Stimulated activated CD4-positive, alpha-beta T cell treated with anti-CD3 and anti-CD28 coated beads, Interleukin-4, amount 100 ng/mL, for 24 hours (primary cell): Measurements from ENCODE around the gene MGLL.

Source experiments
- DNase-seq: peaks from one replicate; pipeline ENCODE4 v3.0.0-alpha.2; 2020

The MGLL gene

GRCh38 chr3:127736801-127737539 lies 85.3 kb downstream of the MGLL start:
- no peak for DNase-seq

GRCh38 chr3:127735767-127736693 lies 86.3 kb downstream of the MGLL start:
- no peak for DNase-seq

- DNase-seq = no peak
These were observed 87.4 kb downstream of the MGLL start for GRCh38 chr3:127734754-127735473.

GRCh38 chr3:127734181-127734720 lies 88.1 kb downstream of the MGLL start:
- no peak for DNase-seq

GRCh38 chr3:127733781-127734180 lies 88.5 kb downstream of the MGLL start:
- no peak for DNase-seq

- DNase-seq = no peak
These were observed 89.4 kb downstream of the MGLL start for GRCh38 chr3:127732879-127733350.

- no peak for DNase-seq
These were observed 90.0 kb downstream of the MGLL start for GRCh38 chr3:127732303-127732702.

- DNase-seq = no peak
These were observed 90.6 kb downstream of the MGLL start for GRCh38 chr3:127731546-127732289.

- DNase-seq = no peak
These were observed 91.5 kb downstream of the MGLL start for GRCh38 chr3:127730666-127731295.

- DNase-seq = no peak
These were observed 92.1 kb downstream of the MGLL start for GRCh38 chr3:127730171-127730570.

GRCh38 chr3:127729556-127730056 lies 92.7 kb downstream of the MGLL start:
- no peak for DNase-seq

GRCh38 chr3:127728417-127729015 lies 93.8 kb downstream of the MGLL start:
- no peak for DNase-seq

GRCh38 chr3:127726894-127727293 lies 95.4 kb downstream of the MGLL start:
- DNase-seq = no peak

- DNase-seq = no peak
These were observed 99.2 kb downstream of the MGLL start for GRCh38 chr3:127723011-127723567.

- no peak for DNase-seq
These were observed 100.1 kb downstream of the MGLL start for GRCh38 chr3:127722091-127722784.

- no peak for DNase-seq
These were observed 101.1 kb downstream of the MGLL start for GRCh38 chr3:127720985-127721935.

- no peak for DNase-seq
These were observed 102.0 kb downstream of the MGLL start for GRCh38 chr3:127720161-127720823.

- DNase-seq = no peak
These were observed 102.9 kb downstream of the MGLL start for GRCh38 chr3:127719369-127719768.
